ENCODE measurements around the gene CYP2S1. TPM values are rescaled to one million over a fixed set of nuclear protein-coding genes. Genes with fewer than 3 reads are reported as not detected.
"Not testable (repeated sequence)": the region's sequence is repeated elsewhere in the genome, so short reads cannot be mapped to it uniquely, and the experiment has no call there.

The CYP2S1 gene
- total RNA-seq: 1.4 TPM

- no peak for DNase-seq
These were observed at the start of gene CYP2S1 for GRCh38 chr19:41192574-41193429. TSS of gene CYP2S1 (plus strand) at chr19:41193219. CDS start at chr19:41193265, 46 bp downstream.

GRCh38 chr19:41144403-41144802, 48.6 kb upstream of the CYP2S1 start:
- no peak for DNase-seq

- no peak for DNase-seq
These were observed 43.2 kb upstream of the CYP2S1 start for GRCh38 chr19:41149831-41150230.

- DNase-seq: not testable (repeated sequence)
These were observed 42.0 kb upstream of the CYP2S1 start for GRCh38 chr19:41150986-41151385.

GRCh38 chr19:41154060-41154459, 39.0 kb upstream of the CYP2S1 start:
- DNase-seq: no peak

GRCh38 chr19:41156207-41156606, 36.8 kb upstream of the CYP2S1 start:
- no peak for DNase-seq

GRCh38 chr19:41159881-41160280, 33.1 kb upstream of the CYP2S1 start:
- DNase-seq: no peak

GRCh38 chr19:41161903-41162302, 31.1 kb upstream of the CYP2S1 start:
- no peak for DNase-seq

- DNase-seq: no peak
These were observed 25.8 kb upstream of the CYP2S1 start for GRCh38 chr19:41166944-41167804.

- DNase-seq: no peak
These were observed 20.5 kb upstream of the CYP2S1 start for GRCh38 chr19:41172297-41173164.

GRCh38 chr19:41174297-41174928, 18.6 kb upstream of the CYP2S1 start:
- no peak for DNase-seq

GRCh38 chr19:41175801-41176777, 16.9 kb upstream of the CYP2S1 start:
- no peak for DNase-seq

- DNase-seq: not testable (repeated sequence)
These were observed 12.8 kb upstream of the CYP2S1 start for GRCh38 chr19:41180173-41180572.

- no peak for DNase-seq
These were observed 5.8 kb upstream of the CYP2S1 start for GRCh38 chr19:41186971-41187883.

- DNase-seq: no peak
These were observed 5.1 kb upstream of the CYP2S1 start for GRCh38 chr19:41187884-41188279.

GRCh38 chr19:41189425-41190065, 3.5 kb upstream of the CYP2S1 start:
- DNase-seq: no peak

GRCh38 chr19:41193430-41194156, 574 bp downstream of the CYP2S1 start:
- DNase-seq: no peak

GRCh38 chr19:41194157-41194552, 1.1 kb downstream of the CYP2S1 start:
- no peak for DNase-seq
